ENCODE measurements around the gene CA10. TPM values are rescaled to one million over a fixed set of nuclear protein-coding genes. Genes with fewer than 3 reads are reported as not detected.

The CA10 gene
- total and polyA plus RNA-seq, 2 donors (not counting 3 experiments of a cell fraction or from before 2014, with no cell fraction given), result not detected

- CTCF ChIA-PET, result no interaction called here
- FAIRE-seq, result no peak
- intact Hi-C loops (cut with micrococcal nuclease), result no loop called here
Observed at GRCh38 chr17:51805185-51805584, 353.3 kb downstream of the CA10 start.

More at GRCh38 chr17:51805185-51805584, 353.3 kb downstream of the CA10 start:
- H3K27ac ChIP-seq (ENCODE audit: insufficient read depth, low read depth, low read length), result no peak overlapping the region
- POLR2A ChIA-PET, result no interaction called here
- no peaks in the 10 kb centered on the region for H3K36me3 ChIP-seq (ENCODE audit: control insufficient read depth in 2 of 2, extremely low read depth in 1 of 2, insufficient read depth in 2 of 2, low read length in 2 of 2)
- no peak for DNase-seq (ENCODE audit: low read depth, low spot score)
- no peaks in the 10 kb centered on the region for H3K4me1 ChIP-seq (ENCODE audit: control insufficient read depth, extremely low read depth, insufficient read depth, low read length)
- no TSS peak for BruUV-seq (replicated peaks)
- peaks cover 2% of the 10 kb centered on the region for H3K9me3 ChIP-seq (replicated peaks; ENCODE audit: control insufficient read depth, insufficient read depth, low read length)
- no peaks in the 10 kb centered on the region for H3K79me2 ChIP-seq (ENCODE audit: control insufficient read depth, insufficient read depth, low read length)
- H4K20me1 ChIP-seq (replicated peaks; ENCODE audit: control insufficient read depth, extremely low read depth, insufficient read depth, low read length), result no peaks in the 10 kb centered on the region
- H3K9ac ChIP-seq (replicated peaks; ENCODE audit: extremely low read depth, insufficient read depth, low read length), result no peak overlapping the region
- no peak for TF ChIP-seq MAX (IDR thresholded peaks at IDR 0.05; ENCODE audit: insufficient read depth, insufficient read length)
- TF ChIP-seq POLR2AphosphoS5 (IDR thresholded peaks at IDR 0.05; ENCODE audit: insufficient read depth, low read depth, low read length), result no peak
- no peak for TF ChIP-seq MYC (IDR thresholded peaks at IDR 0.05; ENCODE audit: low read depth, low read length)
- no peak for TF ChIP-seq EZH2 (IDR thresholded peaks at IDR 0.05; ENCODE audit: borderline replicate concordance, low read depth, low read length, severe bottlenecking)
- TF ChIP-seq GATA2 (IDR thresholded peaks at IDR 0.05; ENCODE audit: insufficient read depth, insufficient read length, low read depth, low read length), result no peak
- no peak for TF ChIP-seq JUN (IDR thresholded peaks at IDR 0.05; ENCODE audit: borderline replicate concordance, insufficient read depth, insufficient read length, low read depth)
- TF ChIP-seq FOS (IDR thresholded peaks at IDR 0.05; ENCODE audit: borderline replicate concordance, insufficient read depth, low read length), result no peak
- no peak for TF ChIP-seq CTCF (IDR thresholded peaks at IDR 0.05; ENCODE audit: extremely low read depth in 1 of 2, insufficient read depth in 1 of 2, low read depth in 1 of 2, low read length in 2 of 2)
- no peak for TF ChIP-seq POLR2A (IDR thresholded peaks at IDR 0.05; ENCODE audit: low read depth, low read length)
- H3K9me1 ChIP-seq (replicated peaks; ENCODE audit: control insufficient read depth, extremely low read depth, insufficient read depth, low read length), result no peaks in the 10 kb centered on the region
- H3K4me3 ChIP-seq (replicated peaks in 1 of 3; ENCODE audit: insufficient read depth in 1 of 3, low read depth in 1 of 3, low read length in 3 of 3), result no peak overlapping the region
- H2AFZ ChIP-seq (ENCODE audit: low read depth, low read length), result no peak overlapping the region
- dilution Hi-C loops (cut with MboI; ENCODE audit: extremely low pct_ligation_motif_present, low sequenced_read_pairs), result no loop called here
- H3K4me2 ChIP-seq (ENCODE audit: insufficient read depth, low read length), result no peak overlapping the region
- no peaks in the 10 kb centered on the region for H3K27me3 ChIP-seq (ENCODE audit: control insufficient read depth in 2 of 2, insufficient read depth in 2 of 2, low read length in 2 of 2)
